Gastrocnemius medialis (tissue), 4 donors: Measurements from ENCODE around the gene TSEN2. TPM values are rescaled to one million over a fixed set of nuclear protein-coding genes. Genes with fewer than 3 reads are reported as not detected.
"Not testable (repeated sequence)": the region's sequence is repeated elsewhere in the genome, so short reads cannot be mapped to it uniquely, and the experiment has no call there.

ENCODE experiments used
- ATAC-seq, 2 donors: fragments of 150-250 bp; one replicate each; pipeline ENCODE4 v1.9.1; 2016
- DNase-seq, 2 donors: peaks; one replicate each; pipeline ENCODE4 v3.0.0-alpha.2; 2019
- H3K27ac ChIP-seq, 4 donors: fragments of 200-600 bp; sonication (generic); 1 replicate in 1 of 4; 2 replicates in 3 of 4; pipeline ENCODE4 v1.5.1; 2016 to 2018; ENCODE audit warnings: mild to moderate bottlenecking in 2 of 4, moderate library complexity in 1 of 4
- H3K27me3 ChIP-seq, 3 donors: fragments of 200-600 bp; sonication (generic) in 2 of 3; 1 replicate in 1 of 3; 2 replicates in 2 of 3; pipeline versions ENCODE4 v1.5.1 to v1.6.0; 2016 to 2019; ENCODE audit warnings: mild to moderate bottlenecking in 1 of 3, moderate library complexity in 1 of 3
- H3K36me3 ChIP-seq, 2 donors: fragments of 200-600 bp; sonication (generic) in 1 of 2; one replicate each; pipeline ENCODE4 v1.5.1; 2017 to 2018
- H3K4me1 ChIP-seq, 2 donors: fragments of 200-600 bp; sonication (generic) in 1 of 2; one replicate each; pipeline ENCODE4 v1.5.1; 2016 to 2017; ENCODE audit warnings: mild to moderate bottlenecking in 2 of 2
- H3K4me3 ChIP-seq, 4 donors: fragments of 200-600 bp; sonication (generic) in 3 of 4; 1 replicate in 1 of 4; 2 replicates in 3 of 4; pipeline ENCODE4 v1.5.1; 2016 to 2019; ENCODE audit warnings: mild to moderate bottlenecking in 2 of 4
- H3K9me3 ChIP-seq, 3 donors: fragments of 200-600 bp; sonication (generic) in 2 of 3; 1 replicate in 1 of 3; 2 replicates in 2 of 3; pipeline ENCODE4 v1.5.1; 2016 to 2019
- CTCF ChIP-seq, 5 experiments: fragments of 450-650 bp in 3 of 5; fragments of 200-600 bp in 2 of 5; sonication (generic) in 2 of 5; IDR thresholded peaks in 4 of 5; conservative IDR thresholded peaks in 1 of 5; 1 replicate in 4 of 5; 2 replicates in 1 of 5; pipeline ENCODE4 v1.5.1; 2016 to 2019; ENCODE audit warnings: antibody characterized with exemption in 5 of 5, mild to moderate bottlenecking in 3 of 5, moderate library complexity in 3 of 5
- POLR2A ChIP-seq, 2 donors: fragments of 450-650 bp; IDR thresholded peaks; one replicate each; pipeline ENCODE4 v1.6.1; 2017; ENCODE audit warnings: antibody characterized with exemption in 2 of 2, mild to moderate bottlenecking in 2 of 2, moderate library complexity in 2 of 2
- in situ Hi-C, 4 donors: fragments of 200-750 bp; cut with MboI; loops; one replicate each; pipeline versions ENCODE4 v1.15.0 to v1.8.0; 2017; ENCODE audit warnings: low sequenced_read_pairs in 4 of 4
- intact Hi-C: fragments of 100-400 bp; cut with DNase I; formaldehyde crosslinking; loops from one replicate; pipeline ENCODE4 v1.15.1; 2023; ENCODE audit warnings: low total_unique reads
- total RNA-seq, 4 donors: library from RNA; depleted of rRNA; stranded (reverse); fragments of >200 nt; gene quantifications; one replicate each; pipeline versions ENCODE4 v1.1.0 to v1.2.3, GENCODE V29; 2016

The TSEN2 gene
- total RNA-seq, 4 donors from 2014 or later: 10.7 to 19.5 (median 12.0) TPM

- in situ Hi-C loops (loop anchor here in 2 of 4 donors (10.0 kb wide), 2 partner anchors 289 to 339 kb away; no protein-coding TSS in a partner anchor), intact Hi-C loops (no loop called here)
- no peak overlapping the region for H3K27ac ChIP-seq
- DNase-seq (no peak), ATAC-seq (no peak)
- H3K27me3 ChIP-seq: no peaks in the 10 kb centered on the region
- TF ChIP-seq POLR2A (IDR thresholded peaks at IDR 0.05) (no peak), CTCF (IDR thresholded peaks at IDR 0.05 in 4 of 5, conservative IDR thresholded peaks at IDR 0.05 in 1 of 5) (no peak)
- H3K36me3 ChIP-seq: no peaks in the 10 kb centered on the region
- H3K9me3 ChIP-seq: no peaks in the 10 kb centered on the region
- H3K4me1 ChIP-seq: peaks cover 0 to 5% of the 10 kb centered on the region in 2 donors
- no peak overlapping the region for H3K4me3 ChIP-seq
Observed at GRCh38 chr3:12473511-12473910, 10.8 kb upstream of the TSEN2 start.

GRCh38 chr3:12476238-12476897 lies 7.9 kb upstream of the TSEN2 start:
- ATAC-seq (no peak), DNase-seq (no peak)
- H3K9me3 ChIP-seq: no peaks in the 10 kb centered on the region
- no peak for TF ChIP-seq CTCF (IDR thresholded peaks at IDR 0.05 in 4 of 5, conservative IDR thresholded peaks at IDR 0.05 in 1 of 5)
- TF ChIP-seq POLR2A (IDR thresholded peaks at IDR 0.05): no peak
- H3K27me3 ChIP-seq: no peaks in the 10 kb centered on the region
- intact Hi-C loops: no loop called here
- H3K27ac ChIP-seq: no peak overlapping the region
- no peaks in the 10 kb centered on the region for H3K36me3 ChIP-seq
- peaks cover 0 to 5% of the 10 kb centered on the region in 2 donors for H3K4me1 ChIP-seq
- no peak overlapping the region for H3K4me3 ChIP-seq
- in situ Hi-C loops: loop anchor here (5.0 to 10.0 kb wide), 3 partner anchors 292 to 342 kb away; no protein-coding TSS in a partner anchor

- peaks cover 0 to 5% of the 10 kb centered on the region in 2 donors for H3K4me1 ChIP-seq
- H3K4me3 ChIP-seq: no peak overlapping the region
- no peaks in the 10 kb centered on the region for H3K36me3 ChIP-seq
- no peak for TF ChIP-seq CTCF (IDR thresholded peaks at IDR 0.05 in 4 of 5, conservative IDR thresholded peaks at IDR 0.05 in 1 of 5)
- no peak for TF ChIP-seq POLR2A (IDR thresholded peaks at IDR 0.05)
- in situ Hi-C loops: loop anchor here (5.0 to 10.0 kb wide), 3 partner anchors 292 to 342 kb away; no protein-coding TSS in a partner anchor
- H3K9me3 ChIP-seq: no peaks in the 10 kb centered on the region
- H3K27me3 ChIP-seq: no peaks in the 10 kb centered on the region
- no peak for ATAC-seq
- no peak overlapping the region for H3K27ac ChIP-seq
- intact Hi-C loops: no loop called here
- DNase-seq: no peak
Observed at GRCh38 chr3:12477256-12477655, 7.0 kb upstream of the TSEN2 start.

GRCh38 chr3:12478326-12478725 lies 6.0 kb upstream of the TSEN2 start:
- in situ Hi-C loops: loop anchor here (5.0 to 10.0 kb wide), 3 partner anchors 294 to 344 kb away; no protein-coding TSS in a partner anchor
- H3K9me3 ChIP-seq: no peaks in the 10 kb centered on the region
- intact Hi-C loops: no loop called here
- ATAC-seq (no peak), DNase-seq (no peak)
- H3K27ac ChIP-seq: no peak overlapping the region
- H3K4me3 ChIP-seq: no peak overlapping the region
- peaks cover 2 to 5% of the 10 kb centered on the region in 2 donors for H3K4me1 ChIP-seq
- H3K36me3 ChIP-seq: no peaks in the 10 kb centered on the region
- TF ChIP-seq CTCF (IDR thresholded peaks at IDR 0.05 in 4 of 5, conservative IDR thresholded peaks at IDR 0.05 in 1 of 5) (no peak), POLR2A (IDR thresholded peaks at IDR 0.05) (no peak)
- H3K27me3 ChIP-seq: no peaks in the 10 kb centered on the region

- H3K27ac ChIP-seq, H3K27me3 ChIP-seq, H3K4me3 ChIP-seq, H3K36me3 ChIP-seq, H3K9me3 ChIP-seq, DNase-seq, ATAC-seq, intact Hi-C loops: not testable (repeated sequence)
- in situ Hi-C loops: loop anchor here (5.0 to 10.0 kb wide), 3 partner anchors 294 to 344 kb away; no protein-coding TSS in a partner anchor
- peaks cover 8 to 12% of the 10 kb centered on the region in 2 donors for H3K4me1 ChIP-seq
Observed at GRCh38 chr3:12479198-12479597, 5.1 kb upstream of the TSEN2 start.
